MM.1S (cell line): Measurements from ENCODE around the gene SLC13A4.
A peak's percentile ranks its signal among the peaks of the same experiment; 100 is the strongest.

Source experiments
- DNase-seq: peaks from one replicate; pipeline ENCODE4 v3.0.0-alpha.2; 2015
- H2AFZ ChIP-seq: fragments of 300-600 bp; sonication (generic); 2 replicates; pipeline ENCODE4 v1.6.0; 2016; ENCODE audit warnings: antibody characterized with exemption, low read length
- H3F3A ChIP-seq: fragments of 300-600 bp; sonication (generic); 2 replicates; pipeline ENCODE4 v1.6.1; 2016; ENCODE audit warnings: mild to moderate bottlenecking, antibody characterized with exemption, low read length, moderate library complexity, mixed read lengths; ENCODE audit not compliant: insufficient read depth
- H3K27ac ChIP-seq: fragments of 300-600 bp; sonication (generic); 2 replicates; pipeline ENCODE4 v1.5.1; 2016; ENCODE audit warnings: mild to moderate bottlenecking, low read length
- H3K27me3 ChIP-seq: fragments of 300-600 bp; sonication (generic); replicated peaks from 2 replicates; pipeline ENCODE4 v1.6.0; 2016; ENCODE audit warnings: low read length; ENCODE audit not compliant: insufficient read depth
- H3K36me3 ChIP-seq: fragments of 300-600 bp; sonication (generic); replicated peaks from 2 replicates; pipeline ENCODE4 v1.6.1; 2016; ENCODE audit warnings: mild to moderate bottlenecking, low read length, mixed read lengths; ENCODE audit not compliant: insufficient read depth
- H3K4me1 ChIP-seq: fragments of 300-600 bp; sonication (generic); 2 replicates; pipeline ENCODE4 v1.6.1; 2016; ENCODE audit warnings: low read length, mixed read lengths
- H3K4me2 ChIP-seq: fragments of 300-600 bp; sonication (generic); 2 replicates; pipeline ENCODE4 v1.6.0; 2016; ENCODE audit warnings: low read depth, low read length
- H3K4me3 ChIP-seq: fragments of 300-600 bp; sonication (generic); 2 replicates; pipeline ENCODE4 v1.5.1; 2016; ENCODE audit warnings: low read length, mixed read lengths
- H3K79me2 ChIP-seq: fragments of 300-600 bp; sonication (generic); 2 replicates; pipeline ENCODE4 v1.6.1; 2016; ENCODE audit warnings: mixed run types, low read length, mixed read lengths
- H3K9ac ChIP-seq: fragments of 300-600 bp; sonication (generic); 2 replicates; pipeline ENCODE4 v1.6.1; 2016; ENCODE audit warnings: low read length, mixed read lengths
- H3K9me2 ChIP-seq: fragments of 300-600 bp; sonication (generic); replicated peaks from 2 replicates; pipeline ENCODE4 v1.6.1; 2016; ENCODE audit warnings: mild to moderate bottlenecking, low read length, mixed read lengths; ENCODE audit not compliant: insufficient read depth
- H3K9me3 ChIP-seq: fragments of 300-600 bp; sonication (generic); replicated peaks from 2 replicates; pipeline ENCODE4 v1.6.1; 2016; ENCODE audit warnings: mild to moderate bottlenecking, low read length, mixed read lengths; ENCODE audit not compliant: insufficient read depth
- H4K20me1 ChIP-seq: fragments of 300-600 bp; sonication (generic); 2 replicates; pipeline ENCODE4 v1.6.1; 2016; ENCODE audit warnings: mild to moderate bottlenecking, low read length, moderate library complexity, mixed read lengths; ENCODE audit not compliant: insufficient read depth
- CTCF ChIP-seq: fragments of 300-600 bp; sonication (generic); IDR thresholded peaks from 2 replicates; pipeline ENCODE4 v1.5.1; 2016; ENCODE audit warnings: antibody characterized with exemption, low read length, mixed read lengths
- EZH2 ChIP-seq: fragments of 300-600 bp; sonication (generic); optimal IDR thresholded peaks from 2 replicates; pipeline ENCODE3; 2017; ENCODE audit warnings: low read depth, mild to moderate bottlenecking, antibody characterized with exemption, low read length, mixed read lengths
- EZH2phosphoT487 ChIP-seq: fragments of 300-600 bp; sonication (generic); IDR thresholded peaks from 2 replicates; pipeline ENCODE4 v1.6.1; 2018; ENCODE audit warnings: antibody characterized with exemption, low read length

SLC13A4 gene

GRCh38 chr7:135673360-135673706 is 54.7 kb downstream of the SLC13A4 start:
- no peaks in the 10 kb centered on the region for H3K4me1 ChIP-seq
- H3K9me3 ChIP-seq = no peaks in the 10 kb centered on the region
- H3K9me2 ChIP-seq = no peaks in the 10 kb centered on the region
- H3K4me2 ChIP-seq = no peak overlapping the region
- TF ChIP-seq EZH2 = no peak
- TF ChIP-seq EZH2phosphoT487 = no peak
- TF ChIP-seq CTCF = no peak
- H3K4me3 ChIP-seq = no peak overlapping the region
- H3K79me2 ChIP-seq = peaks cover 33% of the 10 kb centered on the region
- H3F3A ChIP-seq = no peaks in the 10 kb centered on the region
- no peak for DNase-seq
- H2AFZ ChIP-seq = no peak overlapping the region
- 0 out of 2 replicates have a peak, but pooled peaks cover 4% of the 10 kb centered on the region for H4K20me1 ChIP-seq
- no peak overlapping the region for H3K27ac ChIP-seq
- no peak overlapping the region for H3K9ac ChIP-seq
- H3K27me3 ChIP-seq = no peaks in the 10 kb centered on the region
- 0 out of 2 replicates have a peak, but pooled peaks cover 7% of the 10 kb centered on the region for H3K36me3 ChIP-seq

GRCh38 chr7:135672560-135673359 is 55.2 kb downstream of the SLC13A4 start:
- DNase-seq = peak; percentile 43
- Histone ChIP-seq H2AFZ (no peak overlapping the region), H3K4me1 (no peaks in the 10 kb centered on the region), H3K9me2 (no peaks in the 10 kb centered on the region), H3F3A (no peaks in the 10 kb centered on the region), H4K20me1 (0 out of 2 replicates have a peak, but pooled peaks cover 4% of the 10 kb centered on the region), H3K27me3 (no peaks in the 10 kb centered on the region), H3K36me3 (0 out of 2 replicates have a peak, but pooled peaks cover 7% of the 10 kb centered on the region), H3K4me3 (no peak overlapping the region), H3K79me2 (peaks cover 38% of the 10 kb centered on the region), H3K9me3 (no peaks in the 10 kb centered on the region), H3K4me2 (no peak overlapping the region), H3K27ac (no peak overlapping the region), H3K9ac (no peak overlapping the region)
- TF ChIP-seq EZH2phosphoT487 (no peak), EZH2 (no peak), CTCF (peak; percentile 85)

- no peak overlapping the region for H3K27ac ChIP-seq
- H3K4me2 ChIP-seq = no peak overlapping the region
- H3K4me1 ChIP-seq = no peaks in the 10 kb centered on the region
- no peaks in the 10 kb centered on the region for H3K9me2 ChIP-seq
- H3K9ac ChIP-seq = no peak overlapping the region
- 0 out of 2 replicates have a peak, but pooled peaks cover 4% of the 10 kb centered on the region for H4K20me1 ChIP-seq
- H3K9me3 ChIP-seq = no peaks in the 10 kb centered on the region
- TF ChIP-seq EZH2phosphoT487 (no peak), CTCF (no peak)
- no peak for DNase-seq
- H2AFZ ChIP-seq = no peak overlapping the region
- 0 out of 2 replicates have a peak, but pooled peaks cover 7% of the 10 kb centered on the region for H3K36me3 ChIP-seq
- peaks cover 57% of the 10 kb centered on the region for H3K79me2 ChIP-seq
- H3F3A ChIP-seq = no peaks in the 10 kb centered on the region
- no peaks in the 10 kb centered on the region for H3K27me3 ChIP-seq
- no peak overlapping the region for H3K4me3 ChIP-seq
Measured at GRCh38 chr7:135670179-135670578, 57.8 kb downstream of the SLC13A4 start.
